Measurements from ENCODE around the gene FN3KRP. TPM values are rescaled to one million over a fixed set of nuclear protein-coding genes. Genes with fewer than 3 reads are reported as not detected.

FN3KRP gene
- total and polyA plus RNA-seq, 2 donors (not counting 1 experiment from before 2014, with no cell fraction given): 16.8 to 44.2 TPM

DNA sequence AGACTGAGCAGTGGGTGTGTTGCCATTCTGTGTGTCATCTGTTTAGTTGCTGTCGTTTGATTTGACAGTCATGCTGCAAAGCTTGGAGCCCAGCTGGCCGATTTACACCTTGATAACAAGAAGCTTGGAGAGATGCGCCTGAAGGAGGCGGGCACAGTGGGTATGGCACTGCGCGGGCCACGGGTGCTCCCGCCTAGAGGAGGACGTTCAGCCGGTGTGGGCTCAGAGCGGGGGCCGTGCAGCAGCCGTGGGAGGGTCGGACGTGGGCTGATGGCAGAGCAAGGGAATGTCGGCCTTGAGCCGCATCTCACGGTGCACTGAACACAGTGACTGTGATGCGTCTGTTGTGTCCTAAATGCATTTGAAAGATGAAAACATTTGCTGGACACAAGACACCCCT is 3.7 kb downstream of the FN3KRP start:
- H3K27ac ChIP-seq (ENCODE audit: low read length in 2 of 2): no peak overlapping the region
- H4K20me1 ChIP-seq (ENCODE audit: control insufficient read depth, insufficient read depth, low read length, poor library complexity, severe bottlenecking): peaks cover 17% of the 10 kb centered on the region
- Mint-ChIP-seq H3K4me1 (peaks cover 22% of the 10 kb centered on the region), H3K27me3 (no peaks in the 10 kb centered on the region), H3K4me3 (no peak overlapping the region), H3K27ac (no peak overlapping the region), H3K9me3 (ENCODE audit: insufficient read depth) (no peaks in the 10 kb centered on the region)
- TF ChIP-seq CTCF (IDR thresholded peaks at IDR 0.05) (no peak), EZH2 (IDR thresholded peaks at IDR 0.05; ENCODE audit: borderline replicate concordance, insufficient read depth, low read depth, low read length, poor library complexity, severe bottlenecking) (no peak)
- 97% methylated on average over 16 of the region's 19 CpGs for WGBS (ENCODE audit: insufficient coverage)
- H3K36me3 ChIP-seq (replicated peaks in 1 of 2; ENCODE audit: control extremely low read depth in 1 of 2, control insufficient read depth in 1 of 2, extremely low read depth in 1 of 2, insufficient read depth in 2 of 2, low read length in 1 of 2): peaks cover 0 to 28% of the 10 kb centered on the region in 2 experiments
- ATAC-seq (ENCODE audit: low read depth) (no peak), DNase-seq (no peak)
- no peak overlapping the region for H3K4me2 ChIP-seq (replicated peaks; ENCODE audit: low read depth, low read length, poor library complexity, severe bottlenecking)
- peaks cover 14% of the 10 kb centered on the region for H3K79me2 ChIP-seq (ENCODE audit: control insufficient read depth, insufficient read depth, low read length)
- H3K4me1 ChIP-seq (ENCODE audit: control insufficient read depth in 2 of 2, insufficient read depth in 2 of 2, low read length in 2 of 2): peaks cover 16 to 21% of the 10 kb centered on the region in 2 donors
- no peak overlapping the region for H3K9ac ChIP-seq (ENCODE audit: low read length)
- intact Hi-C loops (cut with micrococcal nuclease): no loop called here
- POLR2A ChIA-PET: no interaction called here
- H3K27me3 ChIP-seq (replicated peaks in 1 of 4; ENCODE audit: control extremely low read depth in 1 of 4, control insufficient read depth in 3 of 4, insufficient read depth in 4 of 4, low read length in 3 of 4): no peaks in the 10 kb centered on the region
- H3K9me3 ChIP-seq (ENCODE audit: control extremely low read depth in 1 of 3, control insufficient read depth in 2 of 3, insufficient read depth in 1 of 3, low read length in 2 of 3): no peaks in the 10 kb centered on the region
- H2AFZ ChIP-seq (ENCODE audit: insufficient read depth, low read depth, low read length, poor library complexity, severe bottlenecking): no peak overlapping the region
- H3K4me3 ChIP-seq (ENCODE audit: control extremely low read depth in 1 of 5, extremely low read depth in 1 of 5, insufficient read depth in 1 of 5, low read depth in 2 of 5, low read length in 4 of 5): no peak overlapping the region
- CTCF ChIA-PET: no interaction called here

GRCh38 chr17:82722341-82723013 is 6.0 kb downstream of the FN3KRP start:
- H3K9me3 ChIP-seq (ENCODE audit: control extremely low read depth in 1 of 3, control insufficient read depth in 2 of 3, insufficient read depth in 1 of 3, low read length in 2 of 3): no peaks in the 10 kb centered on the region
- peaks cover 13% of the 10 kb centered on the region for H4K20me1 ChIP-seq (ENCODE audit: control insufficient read depth, insufficient read depth, low read length, poor library complexity, severe bottlenecking)
- Mint-ChIP-seq H3K27me3 (no peaks in the 10 kb centered on the region), H3K4me3 (no peak overlapping the region), H3K9me3 (ENCODE audit: insufficient read depth) (no peaks in the 10 kb centered on the region), H3K27ac (no peak overlapping the region), H3K4me1 (peaks cover 11% of the 10 kb centered on the region)
- intact Hi-C loops (cut with micrococcal nuclease): no loop called here
- no peak overlapping the region for H3K9ac ChIP-seq (ENCODE audit: low read length)
- H3K4me2 ChIP-seq (replicated peaks; ENCODE audit: low read depth, low read length, poor library complexity, severe bottlenecking): no peak overlapping the region
- peaks cover 10% of the 10 kb centered on the region for H3K79me2 ChIP-seq (ENCODE audit: control insufficient read depth, insufficient read depth, low read length)
- no peak overlapping the region for H3K4me3 ChIP-seq (ENCODE audit: control extremely low read depth in 1 of 5, extremely low read depth in 1 of 5, insufficient read depth in 1 of 5, low read depth in 2 of 5, low read length in 4 of 5)
- ATAC-seq (ENCODE audit: low read depth) (no peak), DNase-seq (no peak)
- 92% methylated on average over 15 of the region's 19 CpGs for WGBS (ENCODE audit: insufficient coverage)
- no peaks in the 10 kb centered on the region for H3K27me3 ChIP-seq (replicated peaks in 1 of 4; ENCODE audit: control extremely low read depth in 1 of 4, control insufficient read depth in 3 of 4, insufficient read depth in 4 of 4, low read length in 3 of 4)
- ChIA-PET POLR2A (no interaction called here), CTCF (no interaction called here)
- H3K4me1 ChIP-seq (ENCODE audit: control insufficient read depth in 2 of 2, insufficient read depth in 2 of 2, low read length in 2 of 2): peaks cover 7 to 9% of the 10 kb centered on the region in 2 donors
- no peak overlapping the region for H2AFZ ChIP-seq (ENCODE audit: insufficient read depth, low read depth, low read length, poor library complexity, severe bottlenecking)
- TF ChIP-seq EZH2 (IDR thresholded peaks at IDR 0.05; ENCODE audit: borderline replicate concordance, insufficient read depth, low read depth, low read length, poor library complexity, severe bottlenecking) (no peak), CTCF (IDR thresholded peaks at IDR 0.05) (no peak)
- H3K27ac ChIP-seq (ENCODE audit: low read length in 2 of 2): no peak overlapping the region
- H3K36me3 ChIP-seq (replicated peaks in 1 of 2; ENCODE audit: control extremely low read depth in 1 of 2, control insufficient read depth in 1 of 2, extremely low read depth in 1 of 2, insufficient read depth in 2 of 2, low read length in 1 of 2): peaks cover 0 to 37% of the 10 kb centered on the region in 2 experiments
